GM10248 (cell line): ENCODE data around the gene SLC35F3.
A peak's percentile ranks its signal among the peaks of the same experiment; 100 is the strongest.

ENCODE experiments used
- CTCF ChIA-PET: fragments of 300-600 bp; sonication (Branson Sonifier 250); formaldehyde crosslinking; extraction: SDS; loops from one replicate; lab custom pipeline; 2021; ENCODE audit warnings: antibody characterized with exemption; lab: Yijun Ruan, JAX
- POLR2A ChIA-PET: fragments of 350-650 bp; sonication (Branson Sonifier 250); formaldehyde crosslinking; extraction: SDS; loops from one replicate; lab custom pipeline; 2020; ENCODE audit warnings: antibody characterized with exemption; lab: Yijun Ruan, JAX
- DNase-seq: peaks from one replicate; pipeline ENCODE4 v3.0.0; 2012; ENCODE audit errors: extremely low spot score
- TF ChIP-seq, protein P1 (sequence below): IDR thresholded peaks from 2 replicates; pipeline ENCODE4 v1.5.1; 2012; ENCODE audit warnings: mild to moderate bottlenecking, low read depth; ENCODE audit errors: extremely low read depth, missing control alignments, control extremely low read depth

The SLC35F3 gene

DNA sequence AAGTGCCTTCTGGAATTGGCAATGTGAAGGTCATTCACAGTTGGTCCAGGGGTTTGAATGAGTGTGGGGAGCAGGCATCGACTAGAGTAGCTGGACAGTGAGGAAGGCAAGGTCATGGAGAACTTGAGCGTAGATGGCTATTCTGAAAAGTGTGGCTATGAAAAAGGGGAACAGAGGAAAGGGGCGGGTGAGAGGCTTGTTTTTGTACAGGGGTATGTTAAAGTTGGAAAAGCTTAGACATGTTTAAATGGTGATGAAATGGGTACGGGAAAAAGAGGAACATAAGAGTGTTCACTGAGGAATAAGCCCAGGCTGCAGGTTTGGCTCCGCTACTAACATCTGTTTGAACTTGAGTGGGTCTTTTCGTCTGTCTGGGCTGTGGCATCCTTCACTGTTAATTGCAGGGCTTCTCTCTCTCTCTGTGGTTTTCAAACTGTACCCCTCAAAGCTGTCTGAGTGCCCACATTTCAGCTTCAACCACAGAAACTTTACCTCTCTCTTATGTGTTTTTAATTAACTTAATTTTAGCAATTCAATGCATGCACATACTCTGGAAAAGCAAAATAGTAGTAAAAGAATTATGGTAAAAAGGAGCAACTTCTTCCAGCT, 398.0 kb downstream of the SLC35F3 start:
- ChIA-PET CTCF (interaction anchor here (1.0 to 2.5 kb wide), 3 partner anchors 10 to 149 kb away, joined by 3 to 10 read pairs (median 3); no protein-coding TSS in a partner anchor), POLR2A (no interaction called here)
- no peak for DNase-seq
- TF ChIP-seq, protein P1, sequence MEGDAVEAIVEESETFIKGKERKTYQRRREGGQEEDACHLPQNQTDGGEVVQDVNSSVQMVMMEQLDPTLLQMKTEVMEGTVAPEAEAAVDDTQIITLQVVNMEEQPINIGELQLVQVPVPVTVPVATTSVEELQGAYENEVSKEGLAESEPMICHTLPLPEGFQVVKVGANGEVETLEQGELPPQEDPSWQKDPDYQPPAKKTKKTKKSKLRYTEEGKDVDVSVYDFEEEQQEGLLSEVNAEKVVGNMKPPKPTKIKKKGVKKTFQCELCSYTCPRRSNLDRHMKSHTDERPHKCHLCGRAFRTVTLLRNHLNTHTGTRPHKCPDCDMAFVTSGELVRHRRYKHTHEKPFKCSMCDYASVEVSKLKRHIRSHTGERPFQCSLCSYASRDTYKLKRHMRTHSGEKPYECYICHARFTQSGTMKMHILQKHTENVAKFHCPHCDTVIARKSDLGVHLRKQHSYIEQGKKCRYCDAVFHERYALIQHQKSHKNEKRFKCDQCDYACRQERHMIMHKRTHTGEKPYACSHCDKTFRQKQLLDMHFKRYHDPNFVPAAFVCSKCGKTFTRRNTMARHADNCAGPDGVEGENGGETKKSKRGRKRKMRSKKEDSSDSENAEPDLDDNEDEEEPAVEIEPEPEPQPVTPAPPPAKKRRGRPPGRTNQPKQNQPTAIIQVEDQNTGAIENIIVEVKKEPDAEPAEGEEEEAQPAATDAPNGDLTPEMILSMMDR: no peak

DNA sequence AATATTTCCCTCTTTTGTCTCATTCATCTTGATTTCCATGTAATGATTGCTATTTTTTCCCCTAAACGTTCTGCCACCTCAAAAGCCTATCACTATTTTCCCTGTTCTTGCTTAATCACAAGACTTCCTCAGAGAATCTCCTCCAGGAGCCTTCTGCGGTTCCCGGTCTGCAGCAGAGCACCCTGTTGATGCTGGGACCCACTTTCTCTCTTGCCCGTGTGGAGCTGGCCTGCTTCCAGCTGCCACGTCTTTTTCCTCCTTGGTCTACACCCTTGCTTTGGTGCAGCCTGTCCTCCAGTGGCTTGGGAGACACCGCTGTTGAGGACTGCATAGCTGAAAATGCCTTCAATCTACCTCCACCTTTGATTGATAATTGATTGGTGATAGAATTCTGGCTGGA, 398.8 kb downstream of the SLC35F3 start:
- ChIA-PET CTCF (interaction anchor here (0.8 kb wide), 1 partner anchor 24 kb away, joined by 3 read pairs; no protein-coding TSS in a partner anchor), POLR2A (no interaction called here)
- TF ChIP-seq, protein P1: no peak
- no peak for DNase-seq

DNA sequence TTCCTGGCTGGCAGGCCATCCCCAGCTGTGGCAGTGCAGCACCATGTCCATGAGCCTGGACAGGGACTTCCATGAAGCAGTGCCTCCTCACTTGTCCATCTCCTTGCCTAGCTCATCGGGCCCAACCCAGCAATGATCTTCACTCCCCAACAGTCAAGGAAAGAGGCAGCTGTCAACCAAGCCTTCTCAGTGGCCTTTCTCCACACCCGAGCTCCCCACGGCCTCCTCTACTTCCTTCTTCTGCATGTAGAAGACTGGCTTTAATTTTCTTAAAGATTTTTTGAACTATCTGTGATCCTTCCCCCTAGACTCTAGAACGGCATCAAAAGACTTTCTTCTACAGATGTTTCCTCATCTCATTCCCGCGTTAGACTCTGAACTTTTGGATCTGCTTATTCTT, 403.2 kb downstream of the SLC35F3 start:
- no peak for DNase-seq
- POLR2A ChIA-PET: no interaction called here
- TF ChIP-seq, protein P1: no peak
- CTCF ChIA-PET: interaction anchor here (1.3 to 9.9 kb wide), 4 partner anchors 13 to 154 kb away, joined by 5 to 130 read pairs (median 40); no protein-coding TSS in a partner anchor

DNA sequence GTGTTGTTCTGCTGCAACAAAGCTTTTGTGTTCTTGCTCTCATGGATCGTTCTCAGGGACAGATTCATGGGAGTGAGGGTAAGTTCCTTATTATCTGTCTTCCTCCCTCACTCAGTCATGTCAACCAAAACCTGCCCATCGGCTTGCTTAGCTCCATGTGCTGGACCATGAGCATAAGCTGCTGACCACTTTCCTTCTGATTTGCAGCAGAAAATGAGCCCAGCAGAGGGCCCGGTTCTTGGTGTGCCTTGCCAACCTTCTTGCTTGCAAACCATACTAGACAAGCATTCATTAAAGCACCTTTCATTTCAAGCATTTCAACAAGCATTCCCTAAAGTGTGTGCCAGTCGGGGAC, 404.7 kb downstream of the SLC35F3 start:
- ChIA-PET CTCF (interaction anchor here (0.6 to 9.9 kb wide), 39 partner anchors 9 to 947 kb away, joined by 3 to 130 read pairs (median 8); no protein-coding TSS in a partner anchor), POLR2A (no interaction called here)
- TF ChIP-seq, protein P1: no peak

DNA sequence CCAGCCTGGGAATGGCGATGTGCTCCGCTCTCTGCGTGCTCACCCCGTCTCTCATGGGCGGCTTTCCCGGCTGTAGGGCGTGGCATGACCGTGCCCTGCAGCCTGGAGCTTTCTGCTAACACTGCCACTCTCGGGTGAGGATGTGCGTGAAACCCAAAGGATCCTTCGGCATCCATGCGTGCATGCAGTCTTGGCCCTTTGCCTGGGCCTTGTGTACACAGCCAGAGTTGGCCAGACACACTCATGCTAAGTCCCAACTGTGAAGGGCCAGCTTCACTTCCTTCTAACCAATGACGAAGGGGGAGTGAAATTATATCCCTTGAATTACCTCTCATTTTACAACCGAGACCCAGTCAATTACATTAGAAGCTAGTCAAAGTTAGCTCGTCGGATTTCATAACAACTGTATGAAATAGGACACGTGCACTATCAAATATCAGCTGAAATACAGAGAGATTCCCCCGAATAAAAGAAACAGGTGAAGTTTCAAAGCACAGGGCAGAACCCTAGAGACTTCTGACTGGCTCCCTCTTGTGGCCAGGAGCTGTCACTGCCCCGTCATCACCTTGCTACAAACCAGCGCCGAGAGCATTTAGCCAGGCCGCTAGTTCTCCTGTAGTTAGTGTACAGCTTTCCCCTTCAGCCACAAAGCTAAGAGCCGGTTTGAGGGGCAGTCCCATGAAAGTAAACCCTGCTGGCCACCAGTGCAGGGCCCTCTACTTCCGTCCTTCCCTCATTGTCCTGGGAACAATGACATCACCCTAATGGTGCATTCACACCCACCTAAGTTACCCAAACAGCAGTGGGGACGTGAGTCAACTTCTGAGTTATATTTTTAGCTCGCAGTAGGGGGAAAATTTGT, 405.4 kb downstream of the SLC35F3 start:
- CTCF ChIA-PET: interaction anchor here (0.6 to 9.9 kb wide), 48 partner anchors 9 to 947 kb away, joined by 3 to 130 read pairs (median 6); no protein-coding TSS in a partner anchor
- peak; percentile 87 for DNase-seq
- TF ChIP-seq, protein P1: peak; percentile 93
- POLR2A ChIA-PET: no interaction called here

More for the DNA sequence above, 404.7 kb downstream of the SLC35F3 start:
- no peak for DNase-seq

DNA sequence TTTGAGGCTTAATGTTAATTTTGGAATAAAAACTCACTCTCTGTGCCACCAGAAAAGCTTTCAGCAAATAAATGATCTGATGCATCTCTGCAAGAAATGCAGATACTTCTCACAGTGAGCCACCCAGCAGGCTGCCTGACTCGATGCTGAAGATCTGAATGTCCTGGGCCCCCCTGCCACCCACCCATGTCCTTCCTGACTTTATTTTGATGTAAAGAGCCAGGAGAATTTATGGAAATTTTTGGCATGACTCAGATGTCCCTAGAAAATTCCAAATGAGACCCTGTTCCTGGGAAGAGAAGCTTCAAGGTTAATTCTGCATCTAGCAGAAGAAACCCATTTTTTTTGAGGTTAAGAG, 406.0 kb downstream of the SLC35F3 start:
- TF ChIP-seq, protein P1: no peak
- CTCF ChIA-PET: interaction anchor here (0.7 to 9.9 kb wide), 45 partner anchors 8 to 948 kb away, joined by 3 to 130 read pairs (median 7); no protein-coding TSS in a partner anchor
- POLR2A ChIA-PET: no interaction called here
- no peak for DNase-seq
